HT-29 (cell line): ENCODE results near the gene TUBAL3. TPM values are rescaled to one million over a fixed set of nuclear protein-coding genes. Genes with fewer than 3 reads are reported as not detected.
"Not testable (repeated sequence)": the region's sequence is repeated elsewhere in the genome, so short reads cannot be mapped to it uniquely, and the experiment has no call there.

ENCODE experiments used
- DNase-seq: peaks from one replicate; pipeline ENCODE4 v3.0.0-alpha.2; 2015; ENCODE audit warnings: low spot score
- total RNA-seq: library from RNA; depleted of rRNA; stranded (reverse); fragments of >200 nt; shearing (Covaris generic); gene quantifications from 2 replicates; pipeline ENCODE4 v1.2.3, GENCODE V29; 2014

Gene TUBAL3
- total RNA-seq, 1 experiment from 2014 or later: 0.05 TPM

DNA sequence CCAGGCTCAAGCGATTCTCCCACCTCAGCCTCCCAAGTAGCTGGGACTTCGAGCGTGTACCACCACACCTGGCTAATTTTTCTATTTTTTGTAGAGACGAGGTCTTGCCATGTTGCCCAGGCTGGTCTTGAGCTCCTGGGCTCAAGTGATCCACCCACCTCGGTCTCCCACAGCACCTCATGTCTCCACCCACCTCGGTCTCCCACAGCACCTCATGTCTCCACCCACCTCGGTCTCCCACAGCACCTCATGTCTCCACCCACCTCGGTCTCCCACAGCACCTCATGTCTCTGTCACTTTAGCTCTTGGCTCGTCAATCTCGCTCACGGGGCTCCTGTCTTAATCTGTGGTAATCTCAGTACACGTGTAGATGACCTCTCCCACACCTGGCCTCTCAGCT, 24.2 kb downstream of the TUBAL3 start:
- DNase-seq: not testable (repeated sequence)

GRCh38 chr10:5379202-5379601, 25.4 kb downstream of the TUBAL3 start:
- not testable (repeated sequence) for DNase-seq

DNA sequence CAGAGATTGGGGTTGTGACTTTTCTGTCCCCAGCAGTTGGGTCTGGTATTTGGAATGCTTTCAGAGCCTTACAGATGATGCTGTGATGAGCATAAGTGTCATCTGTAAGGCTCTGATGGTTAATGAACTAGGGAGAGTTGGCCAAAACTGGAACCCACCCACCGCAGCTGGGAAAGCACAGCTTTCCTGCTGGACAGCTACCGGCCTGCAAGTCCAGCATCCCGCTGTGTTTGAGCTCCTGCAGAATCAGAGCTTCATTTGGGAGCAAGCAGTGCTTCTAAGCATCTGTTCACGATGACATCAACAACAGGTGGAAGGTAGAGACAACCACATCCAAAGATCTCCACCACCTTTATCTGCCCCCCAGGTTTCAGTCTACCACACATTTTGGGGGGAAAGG, 28.2 kb downstream of the TUBAL3 start:
- no peak for DNase-seq

DNA sequence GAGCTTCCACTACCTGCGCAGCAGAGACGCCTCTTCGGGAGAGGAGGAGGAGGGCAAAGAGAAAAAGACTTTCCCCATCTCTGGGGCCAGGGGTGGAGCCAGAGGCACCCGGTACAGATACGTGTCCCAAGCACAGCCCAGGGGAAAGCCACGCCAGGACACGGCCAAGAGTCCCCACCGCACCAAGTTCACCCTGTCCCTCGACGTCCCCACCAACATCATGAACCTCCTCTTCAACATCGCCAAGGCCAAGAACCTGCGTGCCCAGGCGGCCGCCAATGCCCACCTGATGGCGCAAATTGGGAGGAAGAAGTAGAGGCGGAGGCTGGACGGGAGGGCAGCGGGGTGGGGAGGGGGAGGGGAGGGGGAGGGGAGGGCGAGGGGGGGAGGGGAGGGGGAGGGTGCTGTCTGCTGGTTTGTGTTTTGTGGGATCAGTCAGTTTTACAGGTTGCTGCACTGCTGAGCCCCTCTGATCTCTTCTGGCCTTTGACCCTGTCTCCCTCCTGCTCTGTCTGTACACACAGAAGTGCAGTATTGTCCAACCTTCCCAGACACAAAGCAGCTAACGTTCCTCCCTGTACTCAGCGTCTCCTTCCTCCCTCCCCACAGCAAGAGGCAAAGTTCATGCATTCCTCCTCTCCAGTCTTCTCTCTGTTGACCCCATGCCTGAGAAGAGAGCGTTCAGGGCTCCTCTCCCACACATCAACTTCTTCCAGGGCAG, 30.6 kb downstream of the TUBAL3 start:
- DNase-seq: no peak

DNA sequence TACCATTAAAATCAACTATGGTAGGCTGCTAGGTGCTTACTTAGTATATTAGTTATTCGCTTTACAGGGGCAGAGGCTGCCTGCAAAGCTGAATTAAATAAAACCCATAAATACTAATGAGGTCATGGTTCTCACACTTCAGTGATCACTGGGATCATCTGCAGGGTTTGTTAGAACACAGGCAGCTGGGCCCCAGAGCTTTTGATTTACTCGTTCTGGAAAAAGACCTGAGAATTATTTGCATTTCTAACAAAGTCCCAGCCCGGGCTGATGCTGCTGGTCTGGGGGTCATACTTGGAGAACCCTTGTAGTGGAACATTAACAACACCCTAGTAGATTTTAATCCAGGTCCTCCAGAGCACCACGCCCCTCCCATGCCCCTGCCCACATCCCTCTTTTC, 31.3 kb downstream of the TUBAL3 start:
- DNase-seq: no peak

- DNase-seq: no peak
These were observed 33.9 kb downstream of the TUBAL3 start for GRCh38 chr10:5370493-5371352.

- no peak for DNase-seq
These were observed 35.1 kb downstream of the TUBAL3 start for GRCh38 chr10:5369362-5370158.

- no peak for DNase-seq
These were observed 38.7 kb downstream of the TUBAL3 start for GRCh38 chr10:5365928-5366327.

DNA sequence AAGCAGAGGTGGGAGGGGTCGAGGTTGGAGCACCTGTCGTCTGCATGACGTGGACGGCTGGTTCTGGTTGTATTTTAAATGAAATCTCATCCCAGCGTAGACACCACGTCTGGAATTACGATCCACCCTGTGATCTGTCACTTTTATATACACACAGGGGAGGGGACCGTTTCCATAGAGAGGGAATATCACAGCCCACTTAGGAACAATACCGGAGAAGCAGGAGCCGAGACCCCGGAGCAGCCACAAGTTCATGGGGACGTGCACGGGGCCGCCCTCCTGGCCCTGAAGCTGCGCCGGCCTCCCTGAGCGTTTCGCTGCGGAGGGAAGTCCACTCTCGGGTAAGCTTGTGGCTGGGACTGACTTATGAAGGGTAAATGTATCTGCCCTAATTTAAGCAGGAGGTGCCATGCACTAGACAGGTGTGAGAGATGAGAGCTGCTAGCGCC, 39.7 kb downstream of the TUBAL3 start, which contains the start of gene UCN3:
UCN3 (plus strand) TSS at position 77 of the 449 bp plus-strand sequence. CDS start 8,755 bp downstream, outside the sequence.
- DNase-seq: no peak

DNA sequence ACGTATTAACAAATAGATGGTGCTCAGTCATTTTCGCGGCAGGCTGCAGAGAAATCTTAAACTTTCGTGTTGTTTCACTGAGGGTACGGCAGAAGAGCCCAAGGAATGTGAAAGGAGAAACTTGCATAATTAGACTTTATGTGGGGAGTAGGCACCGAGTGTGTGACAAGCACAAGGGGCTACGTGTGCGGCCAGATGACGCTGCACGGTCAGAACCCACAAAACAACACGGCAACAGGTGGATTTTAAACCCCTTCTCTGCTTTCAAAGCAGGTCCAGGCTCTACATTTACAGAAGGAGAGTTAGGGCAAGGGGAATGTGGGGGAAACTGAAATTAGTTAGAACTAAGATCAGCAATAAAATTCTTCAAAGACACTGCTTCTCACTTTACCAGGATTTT, 40.3 kb downstream of the TUBAL3 start:
- no peak for DNase-seq

DNA sequence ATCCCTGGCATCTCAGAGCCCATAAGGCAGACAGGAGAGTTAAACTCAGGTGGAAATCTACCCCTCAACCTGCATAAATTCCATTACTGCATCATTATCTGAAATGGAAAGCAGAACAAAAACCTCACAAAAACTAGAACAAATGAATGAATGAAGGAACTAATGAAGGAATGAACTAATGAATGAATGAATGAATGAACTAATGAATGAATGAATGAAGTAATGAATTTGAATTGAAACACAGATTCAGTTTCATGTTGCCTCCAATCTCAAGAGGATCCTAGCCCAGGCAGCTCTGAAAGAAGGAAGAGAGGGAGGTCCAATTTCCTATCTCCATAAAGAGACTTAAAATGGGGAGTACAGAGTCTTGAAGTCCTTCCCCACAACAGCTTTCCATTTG, 41.8 kb downstream of the TUBAL3 start:
- DNase-seq: no peak

DNA sequence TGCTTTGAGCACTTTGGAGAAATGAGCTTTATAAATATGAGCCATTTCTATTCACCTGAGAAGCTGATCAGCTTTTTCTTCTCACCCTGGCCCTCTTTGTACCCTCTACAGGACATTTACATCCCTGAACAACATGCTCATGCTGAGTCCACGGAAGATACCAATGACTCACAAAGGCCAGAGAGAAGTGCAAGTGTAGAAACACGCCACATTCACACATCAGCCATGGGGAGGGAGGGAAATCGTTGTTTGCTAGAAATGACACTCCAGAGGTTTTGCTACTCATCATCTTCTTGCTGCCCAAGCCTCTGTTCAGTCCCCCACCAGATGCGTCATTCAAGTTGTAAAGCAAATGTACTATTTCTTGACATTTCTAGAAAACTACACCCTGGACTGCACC, 42.7 kb downstream of the TUBAL3 start:
- no peak for DNase-seq

- DNase-seq: peak; percentile 58
These were observed 44.2 kb downstream of the TUBAL3 start for GRCh38 chr10:5360318-5360915.

DNA sequence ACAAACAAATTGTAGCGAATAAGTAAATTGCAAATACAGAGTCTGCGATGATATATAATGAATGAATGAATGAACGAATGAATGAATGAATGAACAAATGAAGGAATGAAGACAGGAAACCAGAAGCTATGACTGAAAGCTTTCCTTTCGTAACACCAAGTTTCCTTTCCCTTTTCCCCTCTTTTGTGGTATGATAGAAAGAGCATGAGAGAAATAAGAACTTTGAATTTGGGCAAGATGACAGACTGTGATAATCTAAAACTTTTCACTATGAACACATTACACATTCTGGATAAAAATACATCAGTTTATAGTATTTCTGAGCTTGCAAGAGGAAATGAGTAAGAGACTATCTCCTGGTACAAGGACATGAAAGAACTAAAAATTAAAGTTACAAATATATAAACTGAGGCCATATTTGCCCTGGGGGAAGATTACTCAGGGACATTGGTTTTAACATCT, 48.3 kb downstream of the TUBAL3 start:
- no peak for DNase-seq

GRCh38 chr10:5355594-5356301, 48.9 kb downstream of the TUBAL3 start:
- DNase-seq: no peak

GRCh38 chr10:5354068-5354467, 50.6 kb downstream of the TUBAL3 start:
- no peak for DNase-seq

DNA sequence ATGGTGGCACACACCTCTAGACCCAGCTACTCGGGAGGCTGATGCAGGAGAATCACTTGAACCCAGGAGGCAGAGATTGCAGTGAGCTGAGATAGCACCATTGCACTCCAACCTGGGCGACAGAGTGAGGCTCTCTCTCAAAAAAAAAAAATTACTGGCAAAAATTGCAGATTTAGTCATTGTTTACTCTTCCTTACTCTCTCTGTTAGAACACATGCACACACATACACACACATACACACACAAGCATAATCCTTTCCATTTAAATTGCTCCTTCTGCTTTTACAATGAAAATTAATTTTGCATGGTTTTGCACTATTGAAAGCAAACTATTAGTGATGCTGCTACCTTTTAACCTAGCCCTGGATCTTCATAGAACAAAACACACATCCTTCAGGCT, 55.3 kb downstream of the TUBAL3 start:
- no peak for DNase-seq

- DNase-seq: no peak
These were observed 57.7 kb downstream of the TUBAL3 start for GRCh38 chr10:5346881-5347280.

DNA sequence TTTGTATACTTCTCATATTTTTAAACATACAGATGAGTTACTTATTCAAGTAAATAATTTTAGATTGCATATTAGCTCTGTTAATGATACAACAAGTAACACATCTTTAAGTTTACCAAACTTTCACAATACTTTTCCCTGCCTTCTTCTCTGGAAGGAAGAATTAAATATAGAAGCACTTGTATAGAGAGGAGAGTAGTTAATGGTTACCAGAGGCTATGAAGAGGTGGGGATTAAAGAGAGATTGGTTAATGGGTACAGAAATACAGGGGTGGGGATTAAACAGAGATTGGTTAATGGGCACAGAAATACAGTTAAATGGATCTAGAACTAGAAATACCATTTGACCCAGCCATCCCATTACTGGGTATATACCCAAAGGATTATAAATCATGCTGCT, 59.9 kb downstream of the TUBAL3 start:
- no peak for DNase-seq

DNA sequence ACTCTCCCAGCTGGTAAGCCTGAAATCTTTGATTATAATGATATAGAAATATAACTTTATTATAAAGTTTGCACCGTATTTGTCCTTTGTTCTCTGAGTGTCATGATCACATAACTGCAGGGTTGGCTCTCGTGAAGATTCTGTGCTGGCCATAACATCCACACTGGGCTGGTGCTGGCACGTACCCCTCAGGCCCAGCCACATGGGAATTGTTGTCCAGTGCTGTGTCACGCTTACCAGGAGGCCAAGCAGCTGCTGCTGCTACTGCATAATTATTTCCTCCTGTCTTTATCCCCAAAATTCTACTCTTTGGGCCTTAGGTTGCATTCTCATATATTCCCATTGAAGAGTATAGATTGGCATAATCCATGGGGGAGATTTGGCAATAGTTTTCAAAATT, 60.6 kb downstream of the TUBAL3 start:
- DNase-seq: no peak

DNA sequence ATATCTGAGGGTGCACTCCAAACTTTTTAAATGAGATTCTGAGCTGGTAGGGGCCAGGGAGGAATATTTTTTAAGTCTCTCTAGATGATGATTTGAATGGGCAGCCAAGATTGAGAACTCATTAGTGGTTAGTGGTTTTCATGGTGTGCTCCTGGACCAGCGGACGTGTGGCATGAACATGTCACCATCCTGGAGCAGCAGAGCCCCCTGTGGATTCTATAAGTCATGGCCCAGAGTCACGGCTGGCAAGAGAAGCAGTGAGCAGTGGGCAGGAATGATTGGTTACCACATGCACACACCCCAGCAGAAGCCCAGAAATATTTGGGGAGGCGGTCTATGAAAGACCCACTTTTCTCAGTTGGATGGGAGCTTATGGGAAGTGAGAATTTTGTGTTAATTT, 61.1 kb downstream of the TUBAL3 start:
- peak; percentile 52 for DNase-seq
